Stimulated activated memory B cell treated with anti-CD40 and anti-IgM and Interleukin-4, amounts not matched to agents 10 μg/mL and 1 μg/mL and 100 μg/mL, for 72 hours (primary cell): ENCODE results near the gene GUCA1A.

Source experiments
- ATAC-seq: fragments of 150-1000 bp; cut with Tn5 transposase; 2 replicates; pipeline ENCODE4 v1.10.0; 2021
- H3K27ac Mint-ChIP-seq: one replicate; pipeline ENCODE4 v1.8.0; 2022; ENCODE audit warnings: mild to moderate bottlenecking, mixed read lengths
- H3K27me3 Mint-ChIP-seq: one replicate; pipeline ENCODE4 v1.8.0; 2022; ENCODE audit warnings: mixed read lengths
- H3K36me3 Mint-ChIP-seq: one replicate; pipeline ENCODE4 v1.8.0; 2022; ENCODE audit warnings: mixed read lengths
- H3K4me1 Mint-ChIP-seq: one replicate; pipeline ENCODE4 v1.8.0; 2022; ENCODE audit warnings: mixed read lengths
- H3K4me3 Mint-ChIP-seq: one replicate; pipeline ENCODE4 v1.8.0; 2022; ENCODE audit warnings: mild to moderate bottlenecking, moderate library complexity, mixed read lengths
- H3K9me3 Mint-ChIP-seq: one replicate; pipeline ENCODE4 v1.8.0; 2022; ENCODE audit warnings: mixed read lengths

GUCA1A gene

GRCh38 chr6:42226161-42226611 lies 53.0 kb downstream of the GUCA1A start:
- Mint-ChIP-seq H3K9me3 (no peaks in the 10 kb centered on the region), H3K27me3 (no peaks in the 10 kb centered on the region), H3K36me3 (peaks cover 15% of the 10 kb centered on the region), H3K4me3 (no peak overlapping the region), H3K27ac (no peak overlapping the region), H3K4me1 (peaks cover 8% of the 10 kb centered on the region)
- no peak for ATAC-seq

GRCh38 chr6:42226645-42227143 lies 53.5 kb downstream of the GUCA1A start:
- ATAC-seq, result no peak
- Mint-ChIP-seq H3K9me3 (no peaks in the 10 kb centered on the region), H3K4me3 (no peak overlapping the region), H3K27ac (no peak overlapping the region), H3K36me3 (peaks cover 15% of the 10 kb centered on the region), H3K27me3 (no peaks in the 10 kb centered on the region), H3K4me1 (peaks cover 7% of the 10 kb centered on the region)

GRCh38 chr6:42227173-42227850 lies 54.1 kb downstream of the GUCA1A start:
- Mint-ChIP-seq H3K4me3 (no peak overlapping the region), H3K9me3 (no peaks in the 10 kb centered on the region), H3K27me3 (no peaks in the 10 kb centered on the region), H3K4me1 (peaks cover 7% of the 10 kb centered on the region), H3K36me3 (peaks cover 15% of the 10 kb centered on the region), H3K27ac (no peak overlapping the region)
- no peak for ATAC-seq

- Mint-ChIP-seq H3K36me3 (peaks cover 15% of the 10 kb centered on the region), H3K27me3 (no peaks in the 10 kb centered on the region), H3K4me1 (peaks cover 7% of the 10 kb centered on the region), H3K9me3 (no peaks in the 10 kb centered on the region), H3K27ac (no peak overlapping the region), H3K4me3 (no peak overlapping the region)
- ATAC-seq, result no peak
These were observed 55.1 kb downstream of the GUCA1A start for GRCh38 chr6:42228305-42228704.
